ENCODE measurements around the gene VWF. TPM values are rescaled to one million over a fixed set of nuclear protein-coding genes. Genes with fewer than 3 reads are reported as not detected.

VWF gene
- polyA plus RNA-seq, 5 donors: 100 to 155 (median 105) TPM

GRCh38 chr12:6080149-6081045 lies 44.1 kb downstream of the VWF start:
- no peak for DNase-seq

- DNase-seq: no peak
Observed at GRCh38 chr12:6078398-6079096, 45.9 kb downstream of the VWF start.

- DNase-seq: no peak
Observed at GRCh38 chr12:6077692-6078083, 46.8 kb downstream of the VWF start.

GRCh38 chr12:6076776-6077691 lies 47.4 kb downstream of the VWF start:
- no peak for DNase-seq

GRCh38 chr12:6076346-6076745 lies 48.1 kb downstream of the VWF start:
- DNase-seq: no peak

- no peak for DNase-seq
Observed at GRCh38 chr12:6074979-6075585, 49.4 kb downstream of the VWF start.

DNA sequence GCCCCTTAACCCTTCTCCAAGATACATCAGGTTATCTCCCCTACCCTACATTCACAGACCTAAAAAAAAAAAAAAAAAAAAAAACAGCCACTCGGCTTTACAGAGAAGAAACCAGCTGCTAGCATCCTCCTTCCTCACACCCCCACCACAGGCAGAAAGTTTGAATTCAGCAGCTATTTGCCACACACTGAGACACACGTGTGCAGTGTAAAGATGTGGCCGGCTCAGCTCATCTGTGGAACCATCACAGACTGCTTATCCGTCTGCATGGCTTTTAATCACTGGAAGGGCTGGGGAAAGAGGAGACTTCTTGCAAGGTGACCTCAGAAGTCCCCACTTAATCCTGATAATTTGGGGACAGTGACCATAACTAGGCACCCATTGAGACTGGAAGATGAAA lies 50.0 kb downstream of the VWF start:
- no peak for DNase-seq

DNA sequence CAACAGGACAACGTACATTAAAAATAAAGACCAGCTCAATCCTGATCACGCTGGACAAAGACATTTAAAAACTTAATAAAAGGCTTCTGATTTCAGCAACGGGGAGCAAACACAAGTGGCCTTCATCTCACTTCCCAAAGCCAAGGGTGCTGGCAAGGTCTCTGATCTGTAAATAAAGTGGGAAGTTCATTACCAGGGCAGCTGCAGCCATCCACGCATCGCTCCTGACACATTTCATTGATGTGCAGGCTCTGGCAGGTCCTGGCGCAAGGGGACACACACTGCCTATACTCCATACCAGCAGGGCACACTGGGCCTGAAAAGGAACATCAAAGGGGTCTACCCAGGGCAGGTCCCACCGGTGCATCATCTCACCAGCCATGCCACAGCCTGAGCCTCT lies 51.0 kb downstream of the VWF start:
- no peak for DNase-seq

DNA sequence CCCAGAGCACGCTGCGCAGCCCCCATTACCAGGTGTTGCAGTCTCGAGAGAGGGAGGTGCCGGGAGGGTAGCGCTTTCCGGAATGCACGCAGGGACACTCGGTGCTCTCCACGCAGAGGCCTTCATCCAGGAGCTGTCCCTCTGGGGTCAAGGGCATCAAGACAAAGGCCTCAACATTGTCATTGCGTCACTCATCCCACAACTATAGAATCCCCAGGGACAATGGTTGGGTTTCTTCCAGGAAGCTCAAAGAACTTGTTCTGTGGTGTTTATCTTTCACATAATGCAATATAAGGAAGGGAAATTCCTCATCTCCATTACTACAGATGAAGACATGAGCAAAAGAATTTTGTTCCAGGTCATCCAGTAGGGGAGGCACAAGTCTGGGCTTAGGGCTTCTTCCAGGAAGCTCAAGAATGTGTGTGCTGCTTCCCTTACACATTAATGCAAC lies 52.1 kb downstream of the VWF start:
- DNase-seq: no peak

- no peak for DNase-seq
Observed at GRCh38 chr12:6071589-6071988, 52.9 kb downstream of the VWF start.

DNA sequence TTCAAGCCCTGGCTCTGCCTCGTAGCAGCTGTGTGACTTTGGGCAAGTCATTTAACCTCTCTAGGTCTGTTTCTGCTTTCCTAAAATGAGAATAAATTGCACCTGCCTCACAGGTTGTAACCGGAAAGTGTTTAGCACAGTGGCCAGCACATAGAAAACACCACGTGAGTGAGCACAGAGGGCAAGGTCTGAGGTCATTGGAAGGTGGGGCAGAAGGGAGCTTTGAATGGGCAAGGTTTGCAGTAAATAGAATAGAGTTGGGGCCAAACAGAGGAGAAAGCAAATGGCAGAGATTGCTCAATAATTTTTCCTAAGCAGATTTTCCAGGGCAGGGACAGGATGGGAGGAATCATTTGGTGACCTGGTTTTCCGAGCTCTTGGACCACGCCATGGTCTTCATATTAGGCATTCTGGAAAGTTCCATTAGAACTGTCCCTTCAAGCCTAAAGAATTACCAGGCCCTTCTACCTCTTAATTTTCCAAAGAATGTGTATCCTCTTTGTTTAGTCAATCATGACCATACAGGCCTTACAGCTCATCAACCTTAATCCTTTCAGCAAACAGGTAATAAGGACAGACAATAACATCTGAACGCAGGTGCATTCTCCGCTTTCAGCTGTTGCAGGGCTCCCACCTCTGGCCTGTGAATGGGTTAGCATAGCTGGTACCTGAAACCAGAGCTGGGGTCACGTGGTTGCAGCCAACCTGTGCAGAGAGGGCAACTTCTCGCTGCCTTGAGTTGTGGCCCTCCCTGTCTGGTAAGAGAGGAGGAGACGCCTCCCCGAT lies 53.8 kb downstream of the VWF start:
- no peak for DNase-seq

GRCh38 chr12:6069437-6070093 lies 54.9 kb downstream of the VWF start:
- DNase-seq: no peak

DNA sequence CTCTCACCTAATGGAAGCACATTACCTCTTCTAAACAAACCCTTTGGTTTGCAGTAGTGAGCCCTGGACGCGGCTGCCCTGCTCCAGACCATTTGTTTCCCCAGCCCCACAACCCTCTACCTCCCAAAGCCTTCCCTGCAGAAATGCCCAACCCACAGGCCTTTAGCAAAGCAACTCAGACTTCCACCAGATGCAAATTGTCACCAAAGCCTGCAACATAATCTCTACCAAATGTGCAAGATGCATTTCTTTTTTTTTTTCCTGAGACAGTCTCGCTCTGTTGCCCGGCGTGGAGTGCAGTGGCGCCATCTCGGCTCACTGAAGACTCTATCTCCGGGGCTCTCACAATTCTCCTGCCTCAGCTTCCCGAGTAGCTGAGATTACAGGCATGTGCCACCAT lies 56.2 kb downstream of the VWF start:
- no peak for DNase-seq

DNA sequence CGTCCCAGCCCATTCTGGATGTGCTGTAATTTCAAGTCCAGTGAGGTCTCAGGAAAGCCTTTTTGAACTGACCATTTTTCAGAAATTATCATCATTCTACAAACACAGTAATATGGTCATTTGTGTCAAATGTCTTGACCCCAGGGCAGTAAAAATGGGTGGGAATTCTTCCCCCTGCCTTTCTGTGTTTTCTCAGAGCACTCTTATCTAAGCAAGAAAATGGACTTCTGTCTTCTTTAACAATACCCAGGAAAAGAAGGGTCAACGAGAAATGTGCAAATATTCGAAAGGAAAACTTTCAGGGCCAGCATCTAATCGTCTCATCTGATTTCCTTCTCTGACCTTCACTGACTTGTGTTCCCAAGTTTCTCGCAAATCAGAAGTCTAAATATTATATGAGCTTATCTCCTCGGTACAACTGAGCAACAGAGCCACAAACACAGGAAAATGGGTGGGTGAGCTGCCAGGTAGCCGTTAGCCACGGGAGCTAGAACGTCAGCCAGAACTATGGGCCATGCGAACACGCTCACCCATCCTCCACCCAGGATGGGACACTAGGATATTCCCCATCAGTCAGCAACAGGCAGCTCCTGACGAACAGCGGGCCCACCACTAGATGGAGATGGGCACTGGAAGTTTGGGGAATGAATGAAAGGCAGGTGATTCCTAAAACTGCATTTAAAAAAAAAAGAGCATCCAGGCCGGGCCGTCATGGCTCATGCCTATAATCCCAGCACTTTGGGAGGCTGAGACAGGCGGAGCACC lies 57.1 kb downstream of the VWF start:
- DNase-seq: no peak

GRCh38 chr12:6066651-6067050 lies 57.8 kb downstream of the VWF start:
- DNase-seq: no peak

DNA sequence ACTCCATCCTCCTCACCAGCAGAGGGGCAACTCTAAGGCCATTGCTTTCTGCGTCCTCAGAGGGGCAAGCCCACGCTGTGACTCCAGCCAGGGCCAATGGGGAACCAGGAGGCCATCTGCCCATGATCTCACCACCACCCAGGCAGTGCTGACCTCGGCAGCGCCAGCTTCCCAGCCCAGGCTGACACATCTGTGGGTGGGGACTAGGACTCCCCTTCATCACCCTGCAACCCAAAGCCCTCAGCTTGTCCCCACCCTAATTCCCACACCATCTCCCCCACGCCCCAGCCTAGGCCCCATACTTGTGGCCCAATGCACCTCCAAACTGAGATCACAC lies 58.6 kb downstream of the VWF start:
- no peak for DNase-seq

DNA sequence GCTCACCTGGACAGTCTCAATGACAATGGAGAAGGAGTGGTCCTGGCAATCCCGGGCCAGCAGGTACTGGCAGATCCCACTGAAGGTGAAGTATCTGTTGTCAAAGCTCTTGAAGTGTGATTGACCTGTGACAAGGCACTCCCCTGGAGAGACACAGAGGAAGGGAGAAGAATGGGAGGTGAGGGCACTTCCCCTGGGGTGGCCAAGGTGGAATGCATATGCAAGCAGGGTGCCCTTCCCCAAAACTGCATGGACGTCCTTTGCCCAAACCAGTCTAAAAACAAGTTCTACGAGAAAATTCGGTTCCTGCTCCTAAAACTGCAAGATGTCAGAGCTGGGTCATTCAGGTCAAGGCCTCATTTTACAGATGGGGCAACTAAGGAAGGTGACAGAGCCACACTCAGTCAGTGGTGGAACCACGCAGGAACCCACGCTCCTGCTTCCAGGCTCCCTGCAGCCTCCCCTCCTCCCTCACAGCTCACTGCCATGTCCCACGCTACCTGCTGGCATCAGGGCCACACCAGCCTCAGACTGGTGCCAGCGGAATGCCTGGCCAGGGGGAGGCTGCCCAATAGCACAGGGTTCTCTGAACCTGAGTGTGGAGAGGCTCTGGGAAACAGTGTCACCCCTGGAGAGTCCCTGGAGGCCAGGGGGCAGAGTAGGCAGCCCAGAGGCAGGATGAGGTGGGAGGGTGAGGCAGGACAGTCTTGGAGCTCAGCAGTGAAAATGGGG lies 59.2 kb downstream of the VWF start:
- DNase-seq: no peak

- no peak for DNase-seq
Observed at GRCh38 chr12:6062757-6063735, 61.4 kb downstream of the VWF start.

All from right lung (tissue), 5 donors.